ENCODE measurements around the gene MARVELD1.
A peak's percentile ranks its signal among the peaks of the same experiment; 100 is the strongest.

MARVELD1 gene

DNA sequence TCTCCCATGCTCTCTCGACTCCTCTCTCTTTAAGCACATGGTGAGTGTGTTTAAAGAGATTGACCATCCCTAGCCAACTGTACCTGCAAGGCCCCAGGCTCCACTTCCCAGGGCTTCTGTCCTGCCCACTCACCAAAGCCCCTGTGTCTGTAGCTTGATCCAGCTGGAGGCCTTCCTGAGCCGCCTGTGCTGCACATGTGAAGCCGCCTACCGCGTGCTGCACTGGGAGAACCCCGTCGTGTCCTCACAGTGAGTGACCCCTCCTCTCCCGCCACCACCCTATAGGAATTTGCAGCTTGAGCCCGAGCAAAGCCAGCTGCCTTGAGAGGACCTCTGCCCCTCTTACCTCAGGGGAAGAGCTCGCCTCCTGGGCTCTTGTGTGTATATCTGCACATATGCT lies 34.6 kb downstream of the MARVELD1 start:
- H3K27ac ChIP-seq: no peak overlapping the region
- TF ChIP-seq, protein P1, sequence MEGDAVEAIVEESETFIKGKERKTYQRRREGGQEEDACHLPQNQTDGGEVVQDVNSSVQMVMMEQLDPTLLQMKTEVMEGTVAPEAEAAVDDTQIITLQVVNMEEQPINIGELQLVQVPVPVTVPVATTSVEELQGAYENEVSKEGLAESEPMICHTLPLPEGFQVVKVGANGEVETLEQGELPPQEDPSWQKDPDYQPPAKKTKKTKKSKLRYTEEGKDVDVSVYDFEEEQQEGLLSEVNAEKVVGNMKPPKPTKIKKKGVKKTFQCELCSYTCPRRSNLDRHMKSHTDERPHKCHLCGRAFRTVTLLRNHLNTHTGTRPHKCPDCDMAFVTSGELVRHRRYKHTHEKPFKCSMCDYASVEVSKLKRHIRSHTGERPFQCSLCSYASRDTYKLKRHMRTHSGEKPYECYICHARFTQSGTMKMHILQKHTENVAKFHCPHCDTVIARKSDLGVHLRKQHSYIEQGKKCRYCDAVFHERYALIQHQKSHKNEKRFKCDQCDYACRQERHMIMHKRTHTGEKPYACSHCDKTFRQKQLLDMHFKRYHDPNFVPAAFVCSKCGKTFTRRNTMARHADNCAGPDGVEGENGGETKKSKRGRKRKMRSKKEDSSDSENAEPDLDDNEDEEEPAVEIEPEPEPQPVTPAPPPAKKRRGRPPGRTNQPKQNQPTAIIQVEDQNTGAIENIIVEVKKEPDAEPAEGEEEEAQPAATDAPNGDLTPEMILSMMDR (IDR thresholded peaks at IDR 0.05): no peak
- no peak for TF ChIP-seq ZFX (IDR thresholded peaks at IDR 0.05; ENCODE audit: borderline replicate concordance)

DNA sequence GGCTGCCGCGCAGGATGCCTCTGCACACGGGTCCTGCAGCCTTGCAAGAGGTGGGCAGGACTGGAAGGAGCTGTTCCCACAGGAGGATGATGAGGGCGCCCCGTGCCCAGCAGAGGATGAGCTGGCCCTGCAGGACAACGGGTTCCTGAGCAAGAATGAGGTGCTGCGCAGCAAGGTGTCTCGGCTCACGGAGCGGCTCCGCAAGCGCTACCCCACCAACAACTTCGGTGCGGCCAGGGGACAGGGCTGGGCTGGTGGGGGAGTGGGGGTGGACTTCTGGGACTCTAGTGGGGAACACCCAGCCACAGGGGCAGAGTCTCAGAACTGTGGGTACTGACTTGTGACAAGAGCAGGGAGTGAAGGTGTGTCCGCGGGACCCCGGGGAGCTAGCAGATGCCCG lies 39.4 kb downstream of the MARVELD1 start:
- no peak overlapping the region for H3K27ac ChIP-seq
- TF ChIP-seq, protein P1 (IDR thresholded peaks at IDR 0.05): no peak
- TF ChIP-seq ZFX (IDR thresholded peaks at IDR 0.05; ENCODE audit: borderline replicate concordance): no peak

DNA sequence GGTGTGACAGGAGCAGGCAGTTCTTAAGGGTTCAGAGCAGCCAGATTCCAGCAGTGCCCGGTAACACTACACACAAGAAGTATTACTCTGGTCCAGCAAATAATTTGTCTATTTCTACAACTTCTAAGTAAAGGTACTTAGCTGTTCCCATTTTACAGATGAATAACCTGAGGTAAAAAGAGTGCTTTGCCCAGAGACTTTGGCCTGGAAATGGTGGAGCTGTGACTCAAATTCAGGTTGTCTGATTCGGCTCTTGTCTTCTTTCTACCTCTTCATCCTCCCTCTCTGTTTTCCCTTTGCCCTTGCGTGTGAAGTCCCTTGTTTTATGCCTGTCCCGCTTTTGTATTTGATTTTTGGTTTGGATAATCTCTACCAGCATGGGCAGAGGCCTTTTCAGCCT lies 41.2 kb downstream of the MARVELD1 start:
- TF ChIP-seq, protein P1 (IDR thresholded peaks at IDR 0.05): no peak
- TF ChIP-seq ZFX (IDR thresholded peaks at IDR 0.05; ENCODE audit: borderline replicate concordance): no peak
- no peak overlapping the region for H3K27ac ChIP-seq

DNA sequence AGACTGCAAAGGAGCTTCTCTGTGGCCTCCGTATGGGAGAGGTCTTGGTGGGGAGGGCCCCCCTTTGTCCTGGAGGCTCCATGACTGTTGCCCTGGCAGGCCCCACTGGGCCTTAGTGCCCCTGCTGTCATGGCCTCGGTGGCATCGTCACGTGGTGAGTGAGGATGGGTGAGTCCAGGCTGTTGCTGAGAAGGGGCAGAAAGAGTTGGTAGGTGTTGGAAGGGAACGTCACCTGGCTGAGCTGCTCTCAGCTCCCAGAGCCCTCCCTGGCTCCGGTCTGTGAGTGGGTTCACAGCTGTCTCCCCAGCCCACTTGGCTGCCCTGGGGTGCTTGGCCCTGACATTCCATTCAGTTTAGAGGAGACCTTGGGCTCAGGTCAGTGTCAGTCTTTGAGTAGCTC lies 42.2 kb downstream of the MARVELD1 start:
- no peak for TF ChIP-seq ZFX (IDR thresholded peaks at IDR 0.05; ENCODE audit: borderline replicate concordance)
- TF ChIP-seq, protein P1 (IDR thresholded peaks at IDR 0.05): no peak
- no peak overlapping the region for H3K27ac ChIP-seq

DNA sequence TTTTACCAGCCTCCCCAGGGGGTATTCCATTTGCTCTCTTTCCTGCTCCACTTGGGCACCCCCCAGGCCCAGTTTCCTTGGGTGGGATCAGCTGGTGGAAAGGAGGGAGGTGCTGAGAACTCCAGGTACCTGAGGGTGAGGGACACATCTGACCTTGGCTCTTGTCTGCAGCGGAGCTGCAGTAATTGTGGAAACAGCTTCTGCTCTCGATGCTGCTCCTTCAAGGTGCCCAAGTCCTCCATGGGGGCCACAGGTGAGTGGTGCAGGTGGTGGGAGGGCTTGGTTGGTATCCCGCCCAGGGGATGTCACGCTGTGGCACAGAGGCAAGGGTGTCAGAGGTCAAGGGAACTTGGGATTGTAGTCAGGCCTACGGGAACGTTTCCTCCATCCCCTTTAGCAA lies 43.9 kb downstream of the MARVELD1 start:
- no peak overlapping the region for H3K27ac ChIP-seq
- TF ChIP-seq ZFX (IDR thresholded peaks at IDR 0.05; ENCODE audit: borderline replicate concordance): no peak
- TF ChIP-seq, protein P1 (IDR thresholded peaks at IDR 0.05): no peak

DNA sequence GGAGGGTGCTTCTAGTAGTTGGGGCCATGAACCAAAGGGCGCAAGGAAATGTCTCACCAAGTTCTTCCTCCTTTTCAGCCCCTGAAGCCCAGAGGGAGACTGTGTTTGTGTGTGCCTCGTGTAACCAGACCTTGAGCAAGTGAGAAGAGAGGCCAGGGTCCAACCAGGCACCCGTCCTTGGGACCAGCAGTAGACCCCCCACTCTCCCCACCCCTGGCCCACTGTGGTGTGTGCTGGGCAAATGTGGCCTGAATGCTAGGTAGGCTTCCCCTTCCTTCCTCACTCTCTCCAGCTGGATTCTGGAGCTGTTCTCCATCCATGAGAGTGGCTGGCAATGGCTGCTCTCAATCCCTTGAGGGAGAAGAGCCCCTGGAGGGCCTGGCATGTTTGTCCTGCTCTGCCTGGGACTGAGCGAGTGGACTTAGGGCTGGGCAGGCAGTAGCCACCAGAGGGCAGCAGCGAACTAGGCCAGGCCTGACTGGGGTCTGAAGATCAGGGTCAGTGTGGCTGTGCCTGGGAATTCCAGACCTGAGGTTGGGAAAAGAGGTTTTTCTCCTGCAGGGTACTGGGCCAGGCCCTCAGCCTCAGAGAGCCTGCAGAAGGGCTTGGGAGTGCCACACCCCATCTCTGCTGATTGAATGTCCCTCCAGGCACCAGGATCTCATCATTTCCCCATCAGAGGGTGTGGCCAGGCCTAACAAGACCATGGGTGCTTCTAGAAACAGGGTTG lies 45.8 kb downstream of the MARVELD1 start:
- TF ChIP-seq ZFX (IDR thresholded peaks at IDR 0.05; ENCODE audit: borderline replicate concordance): no peak
- TF ChIP-seq, protein P1 (IDR thresholded peaks at IDR 0.05): peak; percentile 96

DNA sequence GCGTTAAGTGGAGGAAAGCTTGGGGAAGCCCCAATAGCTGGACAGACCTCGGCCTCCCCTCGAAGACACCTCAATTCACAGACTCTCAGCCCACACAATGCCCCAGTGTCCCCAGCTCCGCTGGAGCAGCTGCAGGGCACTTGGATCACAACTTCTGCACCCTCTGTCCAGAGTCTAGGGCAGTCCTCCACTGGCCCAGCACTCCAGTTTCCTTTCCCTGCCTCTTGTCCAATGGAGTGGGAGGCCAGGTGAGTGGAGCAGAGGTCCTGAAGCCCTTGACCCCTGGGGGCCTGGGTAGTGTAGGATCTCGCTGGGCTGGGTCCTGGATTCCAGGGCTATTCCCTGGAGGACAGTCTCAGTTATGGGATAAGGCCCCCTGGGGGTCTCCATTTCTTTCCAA lies 46.4 kb downstream of the MARVELD1 start:
- H3K27ac ChIP-seq: no peak overlapping the region
- TF ChIP-seq ZFX (IDR thresholded peaks at IDR 0.05; ENCODE audit: borderline replicate concordance): no peak
- TF ChIP-seq, protein P1 (IDR thresholded peaks at IDR 0.05): no peak

More for the DNA sequence above, 45.8 kb downstream of the MARVELD1 start:
- H3K27ac ChIP-seq: no peak overlapping the region
